IMR-90 (cell line): ENCODE data around the gene PEX5L. TPM values are rescaled to one million over a fixed set of nuclear protein-coding genes. Genes with fewer than 3 reads are reported as not detected.

Source experiments
- ATAC-seq: fragments of 200-7000 bp; cut with Tn5 transposase; 2 replicates; pipeline ENCODE4 v1.9.1; 2020; ENCODE audit warnings: low read depth, mild to moderate bottlenecking, moderate library complexity
- BruUV-seq: library from RNA; stranded (reverse); fragments of 400-500 nt; replicated peaks from 2 replicates; lab custom pipeline; 2021; lab: Mats Ljungman, UMichigan
- CTCF ChIA-PET: fragments of 300-600 bp; formaldehyde crosslinking; extraction: SDS; loops from one replicate; lab custom pipeline; 2021; ENCODE audit warnings: antibody characterized with exemption; lab: Yijun Ruan, JAX
- POLR2A ChIA-PET: fragments of 300-600 bp; sonication (Branson Sonifier 250); formaldehyde crosslinking; loops from one replicate; lab custom pipeline; 2022; ENCODE audit warnings: antibody characterized with exemption; ENCODE audit not compliant: unreplicated experiment; lab: Charles Lee
- DNase-seq: peaks from one replicate; pipeline ENCODE4 v3.0.0; 2013
- H2AFZ ChIP-seq: replicated peaks from 2 replicates; pipeline ENCODE3; 2013; ENCODE audit warnings: low read length, mild to moderate bottlenecking; ENCODE audit not compliant: poor library complexity
- H2AK5ac ChIP-seq: 2 replicates; pipeline ENCODE4 v1.6.1; 2013; ENCODE audit warnings: low read depth, low read length, inconsistent platforms
- H2AK9ac ChIP-seq: replicated peaks from 2 replicates; pipeline ENCODE3; 2013; ENCODE audit warnings: mild to moderate bottlenecking, low read depth, low read length, moderate library complexity; ENCODE audit not compliant: poor library complexity
- H2BK120ac ChIP-seq: 2 replicates; pipeline ENCODE4 v1.6.1; 2013; ENCODE audit warnings: low read depth, low read length, inconsistent platforms
- H2BK15ac ChIP-seq: 3 replicates; pipeline ENCODE4 v1.6.1; 2013; ENCODE audit warnings: low read depth, low read length, inconsistent platforms
- H2BK20ac ChIP-seq: 2 replicates; pipeline ENCODE4 v1.6.1; 2013; ENCODE audit warnings: low read depth, mild to moderate bottlenecking, inconsistent platforms, low read length, moderate library complexity
- H2BK5ac ChIP-seq: 2 replicates; pipeline ENCODE4 v1.6.1; 2013; ENCODE audit warnings: mild to moderate bottlenecking, low read depth, low read length, inconsistent platforms; ENCODE audit not compliant: poor library complexity, severe bottlenecking
- H3K14ac ChIP-seq: replicated peaks from 2 replicates; pipeline ENCODE4 v1.6.1; 2013; ENCODE audit warnings: low read depth, low read length, inconsistent platforms
- H3K18ac ChIP-seq: 2 replicates; pipeline ENCODE4 v1.6.1; 2013; ENCODE audit warnings: low read depth, low read length, control low read depth
- H3K23ac ChIP-seq: 2 replicates; pipeline ENCODE4 v1.6.1; 2013; ENCODE audit warnings: low read depth, low read length, inconsistent platforms
- H3K27ac ChIP-seq: 2 replicates; pipeline ENCODE4 v1.5.1; 2013; ENCODE audit warnings: mild to moderate bottlenecking, control low read depth, low read length; ENCODE audit not compliant: insufficient read depth
- H3K27me3 ChIP-seq: 2 replicates; pipeline ENCODE4 v1.6.1; 2013; ENCODE audit warnings: low read length; ENCODE audit not compliant: control insufficient read depth, insufficient read depth
- H3K36me3 ChIP-seq: 2 replicates; pipeline ENCODE4 v1.6.1; 2013; ENCODE audit warnings: low read length, mixed read lengths; ENCODE audit not compliant: control insufficient read depth, insufficient read depth
- H3K4ac ChIP-seq: 2 replicates; pipeline ENCODE4 v1.6.1; 2013; ENCODE audit warnings: low read depth, low read length, inconsistent platforms
- H3K4me1 ChIP-seq: 2 replicates; pipeline ENCODE4 v1.6.1; 2013; ENCODE audit warnings: low read length, mixed read lengths; ENCODE audit not compliant: control insufficient read depth, insufficient read depth
- H3K4me2 ChIP-seq: 2 replicates; pipeline ENCODE4 v1.6.1; 2013; ENCODE audit warnings: low read depth, mild to moderate bottlenecking, control low read depth, low read length, moderate library complexity
- H3K4me3 ChIP-seq: 2 replicates; pipeline ENCODE4 v1.5.1; 2013; ENCODE audit warnings: low read depth, mild to moderate bottlenecking, control low read depth, low read length, moderate library complexity; ENCODE audit not compliant: insufficient read depth
- H3K56ac ChIP-seq: 2 replicates; pipeline ENCODE4 v1.6.1; 2013; ENCODE audit warnings: low read length, inconsistent platforms; ENCODE audit not compliant: insufficient read depth; ENCODE audit errors: extremely low read depth
- H3K79me1 ChIP-seq, 2 experiments: 2 replicates each; pipeline ENCODE4 v1.6.1; 2013; ENCODE audit warnings: low read length in 2 of 2, inconsistent platforms in 1 of 2, low read depth in 1 of 2
- H3K9ac ChIP-seq: 2 replicates; pipeline ENCODE4 v1.6.1; 2013; ENCODE audit warnings: low read depth, low read length, control low read depth
- H3K9me1 ChIP-seq: 2 replicates; pipeline ENCODE4 v1.6.1; 2013; ENCODE audit warnings: low read length, inconsistent platforms; ENCODE audit not compliant: insufficient read depth
- H3K9me3 ChIP-seq: 2 replicates; pipeline ENCODE4 v1.6.1; 2013; ENCODE audit warnings: low read length; ENCODE audit not compliant: control insufficient read depth, insufficient read depth
- H4K20me1 ChIP-seq: 2 replicates; pipeline ENCODE4 v1.6.1; 2013; ENCODE audit warnings: low read length, inconsistent platforms; ENCODE audit not compliant: insufficient read depth
- H4K5ac ChIP-seq: 2 replicates; pipeline ENCODE4 v1.6.1; 2013; ENCODE audit warnings: mild to moderate bottlenecking, low read depth, low read length, control low read depth
- H4K8ac ChIP-seq, 2 experiments: 2 replicates each; pipeline ENCODE4 v1.6.1; 2013; ENCODE audit warnings: low read depth in 2 of 2, low read length in 2 of 2, control low read depth in 1 of 2, inconsistent platforms in 1 of 2
- H4K91ac ChIP-seq: 2 replicates; pipeline ENCODE4 v1.6.1; 2013; ENCODE audit warnings: low read depth, low read length, inconsistent platforms; ENCODE audit not compliant: insufficient read depth
- BHLHE40 ChIP-seq: fragments of 150-350 bp; IDR thresholded peaks from 2 replicates; pipeline ENCODE4 v1.6.1; 2016; ENCODE audit warnings: mild to moderate bottlenecking, low read depth, low read length
- CEBPB ChIP-seq: IDR thresholded peaks from 2 replicates; pipeline ENCODE4 v1.6.1; 2012; ENCODE audit warnings: low read depth, low read length, improper control_type of control experiment
- CHD1 ChIP-seq: IDR thresholded peaks from 2 replicates; pipeline ENCODE4 v1.6.1; 2012; ENCODE audit warnings: low read depth, low read length, improper control_type of control experiment
- FOS ChIP-seq: fragments of 150-350 bp; IDR thresholded peaks from 2 replicates; pipeline ENCODE4 v1.6.1; 2016; ENCODE audit warnings: low read depth, low read length
- MAFK ChIP-seq: IDR thresholded peaks from 2 replicates; pipeline ENCODE4 v1.6.1; 2012; ENCODE audit warnings: low read depth, low read length, improper control_type of control experiment
- MAZ ChIP-seq: IDR thresholded peaks from 2 replicates; pipeline ENCODE4 v1.6.1; 2012; ENCODE audit warnings: low read depth, mild to moderate bottlenecking, low read length, improper control_type of control experiment, moderate library complexity, borderline replicate concordance
- MXI1 ChIP-seq: IDR thresholded peaks from 2 replicates; pipeline ENCODE4 v1.6.1; 2012; ENCODE audit warnings: low read depth, mild to moderate bottlenecking, low read length, moderate library complexity, borderline replicate concordance
- NFE2L2 ChIP-seq: fragments of 150-350 bp; IDR thresholded peaks from 2 replicates; pipeline ENCODE4 v1.6.1; 2016; ENCODE audit warnings: low read depth, mild to moderate bottlenecking, low read length
- POLR2A ChIP-seq: IDR thresholded peaks from 2 replicates; pipeline ENCODE4 v1.6.1; 2012; ENCODE audit warnings: mild to moderate bottlenecking, low read depth, low read length
- RAD21 ChIP-seq: IDR thresholded peaks from 2 replicates; pipeline ENCODE4 v1.6.1; 2012; ENCODE audit warnings: low read length, improper control_type of control experiment
- RCOR1 ChIP-seq: IDR thresholded peaks from 2 replicates; pipeline ENCODE4 v1.6.1; 2012; ENCODE audit warnings: mild to moderate bottlenecking, low read length, improper control_type of control experiment; ENCODE audit not compliant: insufficient replicate concordance
- RFX5 ChIP-seq: IDR thresholded peaks from 2 replicates; pipeline ENCODE4 v1.8.0; 2012; ENCODE audit warnings: low read depth, mild to moderate bottlenecking, low read length, moderate library complexity
- SMC3 ChIP-seq: fragments of 150-350 bp; IDR thresholded peaks from 2 replicates; pipeline ENCODE4 v1.6.1; 2016; ENCODE audit warnings: low read depth, mild to moderate bottlenecking, antibody characterized with exemption, low read length, moderate library complexity
- WGBS, 2 experiments: methylation state at CpG; one replicate each; pipeline versions ENCODE4 v1.1.5 to v1.1.7; 2013; ENCODE audit warnings: missing lambda C conversion rate in 2 of 2; ENCODE audit not compliant: insufficient read length in 1 of 2; ENCODE audit errors: extremely low coverage in 2 of 2; 5-methylcytosine and 5-hydroxymethylcytosine counted together
- dilution Hi-C: fragments of 300-500 bp; cut with HindIII; formaldehyde crosslinking; loops from one replicate; pipeline ENCODE4 v1.14.3; 2018; ENCODE audit warnings: low sequenced_read_pairs; ENCODE audit not compliant: unreplicated experiment
- in situ Hi-C: fragments of 300-500 bp; cut with MboI; formaldehyde crosslinking; loops from 3 replicates; pipeline ENCODE4 v1.14.3; 2019; ENCODE audit warnings: low sequenced_read_pairs, inconsistent platforms, mixed read lengths
- intact Hi-C: fragments of 100-400 bp; cut with micrococcal nuclease; formaldehyde crosslinking; loops from 2 replicates; pipeline ENCODE4 v1.10.0; 2022
- polyA plus RNA-seq, 3 experiments: library from polyadenylated mRNA; depleted of rRNA; stranded (reverse); fragments of >200 nt; gene quantifications; 2 replicates each; pipeline ENCODE4 v1.2.3, GENCODE V29; 2012; ENCODE audit warnings: low replicate concordance in 1 of 3
- total RNA-seq: library from RNA; depleted of rRNA; stranded (reverse); fragments of >200 nt; gene quantifications from 2 replicates; pipeline ENCODE4 v1.2.3, GENCODE V29; 2012
- TF ChIP-seq, protein P1 (sequence below): conservative IDR thresholded peaks from 2 replicates; pipeline ENCODE4 v1.5.1; 2012; ENCODE audit warnings: mild to moderate bottlenecking, low read depth, low read length, improper control_type of control experiment
- TF ChIP-seq, protein P2 (sequence below): fragments of 150-350 bp; IDR thresholded peaks from 2 replicates; pipeline ENCODE4 v1.6.1; 2016; ENCODE audit warnings: low read depth, mild to moderate bottlenecking, low read length, moderate library complexity, borderline replicate concordance
- TF ChIP-seq, protein P3 (sequence below): fragments of 150-350 bp; IDR thresholded peaks from 2 replicates; pipeline ENCODE4 v1.6.1; 2017; ENCODE audit warnings: mild to moderate bottlenecking, antibody characterized with exemption, low read length, low read depth

PEX5L gene
- total and polyA plus RNA-seq, 2 of the 4 experiments (the other 2 are of a cell fraction), result not detected

DNA sequence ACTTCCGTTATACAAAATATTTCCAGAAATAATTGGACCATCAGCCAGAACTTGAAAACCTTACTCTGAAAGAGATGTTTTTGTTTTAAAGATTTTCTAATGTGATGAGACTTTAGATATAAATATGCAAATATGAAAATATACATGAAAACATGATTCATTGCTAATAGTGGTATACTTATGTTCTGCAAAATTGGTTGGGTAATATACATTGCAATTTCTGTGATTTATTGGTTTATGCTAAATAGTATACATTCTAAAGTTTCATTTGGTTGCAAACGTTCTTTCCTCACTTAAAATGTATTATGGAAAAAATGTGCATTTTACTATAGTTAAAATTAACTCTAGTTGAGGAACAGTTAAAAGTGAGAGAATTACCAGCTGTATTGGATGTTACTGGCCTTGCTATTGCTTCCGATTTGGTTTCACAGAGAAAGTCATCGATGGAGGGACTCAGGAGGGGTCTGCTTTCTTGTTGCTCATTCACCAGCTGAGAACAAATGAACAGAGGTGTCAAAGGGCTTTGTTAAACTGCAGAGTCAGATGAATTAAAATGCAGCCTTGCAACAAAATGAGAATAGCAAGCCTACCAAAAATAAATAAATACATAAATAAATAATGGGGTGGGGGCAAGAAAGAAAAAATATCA, 149.3 kb downstream of the PEX5L start:
- Histone ChIP-seq H2BK15ac (no peak overlapping the region), H3K27me3 (no peaks in the 10 kb centered on the region; the same call in 1 of the 2 replicates), H3K9ac (no peak overlapping the region), H3K4me3 (no peak overlapping the region), H3K56ac (no peak overlapping the region), H3K4ac (no peak overlapping the region), H2BK5ac (no peak overlapping the region), H2BK120ac (no peak overlapping the region), H2AFZ (no peak overlapping the region), H2AK5ac (no peak overlapping the region), H3K4me1 (no peaks in the 10 kb centered on the region), H4K91ac (no peak overlapping the region), H4K8ac (no peak overlapping the region), H3K23ac (no peak overlapping the region), H4K5ac (no peak overlapping the region), H3K18ac (no peak overlapping the region), H3K14ac (no peak overlapping the region), H3K36me3 (no peaks in the 10 kb centered on the region), H3K4me2 (no peak overlapping the region), H3K9me1 (no peaks in the 10 kb centered on the region), H3K79me1 (no peaks in the 10 kb centered on the region), H2BK20ac (no peak overlapping the region), H3K9me3 (no peaks in the 10 kb centered on the region), H4K20me1 (no peaks in the 10 kb centered on the region), H3K27ac (no peak overlapping the region), H2AK9ac (no peak overlapping the region)
- no TSS peak for BruUV-seq
- ChIA-PET CTCF (interaction anchor here (0.8 kb wide), 1 partner anchor 10 kb away, joined by 3 read pairs; no protein-coding TSS in a partner anchor), POLR2A (no interaction called here)
- no CpG with 5 or more reads among the region's 4 CpGs for WGBS, 2 experiments
- no peak for ATAC-seq
- in situ Hi-C loops (no loop called here), dilution Hi-C loops (no loop called here), intact Hi-C loops (no loop called here)
- TF ChIP-seq MXI1, result no peak
- no peak for TF ChIP-seq CEBPB
- no peak for TF ChIP-seq SMC3
- TF ChIP-seq MAZ, result no peak
- TF ChIP-seq POLR2A, result no peak
- TF ChIP-seq FOS, result no peak
- TF ChIP-seq BHLHE40, result no peak
- no peak for TF ChIP-seq RAD21
- TF ChIP-seq CHD1, result no peak
- no peak for TF ChIP-seq NFE2L2
- TF ChIP-seq, protein P1, sequence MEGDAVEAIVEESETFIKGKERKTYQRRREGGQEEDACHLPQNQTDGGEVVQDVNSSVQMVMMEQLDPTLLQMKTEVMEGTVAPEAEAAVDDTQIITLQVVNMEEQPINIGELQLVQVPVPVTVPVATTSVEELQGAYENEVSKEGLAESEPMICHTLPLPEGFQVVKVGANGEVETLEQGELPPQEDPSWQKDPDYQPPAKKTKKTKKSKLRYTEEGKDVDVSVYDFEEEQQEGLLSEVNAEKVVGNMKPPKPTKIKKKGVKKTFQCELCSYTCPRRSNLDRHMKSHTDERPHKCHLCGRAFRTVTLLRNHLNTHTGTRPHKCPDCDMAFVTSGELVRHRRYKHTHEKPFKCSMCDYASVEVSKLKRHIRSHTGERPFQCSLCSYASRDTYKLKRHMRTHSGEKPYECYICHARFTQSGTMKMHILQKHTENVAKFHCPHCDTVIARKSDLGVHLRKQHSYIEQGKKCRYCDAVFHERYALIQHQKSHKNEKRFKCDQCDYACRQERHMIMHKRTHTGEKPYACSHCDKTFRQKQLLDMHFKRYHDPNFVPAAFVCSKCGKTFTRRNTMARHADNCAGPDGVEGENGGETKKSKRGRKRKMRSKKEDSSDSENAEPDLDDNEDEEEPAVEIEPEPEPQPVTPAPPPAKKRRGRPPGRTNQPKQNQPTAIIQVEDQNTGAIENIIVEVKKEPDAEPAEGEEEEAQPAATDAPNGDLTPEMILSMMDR, result no peak
- TF ChIP-seq RFX5, result no peak
- TF ChIP-seq, protein P2, sequence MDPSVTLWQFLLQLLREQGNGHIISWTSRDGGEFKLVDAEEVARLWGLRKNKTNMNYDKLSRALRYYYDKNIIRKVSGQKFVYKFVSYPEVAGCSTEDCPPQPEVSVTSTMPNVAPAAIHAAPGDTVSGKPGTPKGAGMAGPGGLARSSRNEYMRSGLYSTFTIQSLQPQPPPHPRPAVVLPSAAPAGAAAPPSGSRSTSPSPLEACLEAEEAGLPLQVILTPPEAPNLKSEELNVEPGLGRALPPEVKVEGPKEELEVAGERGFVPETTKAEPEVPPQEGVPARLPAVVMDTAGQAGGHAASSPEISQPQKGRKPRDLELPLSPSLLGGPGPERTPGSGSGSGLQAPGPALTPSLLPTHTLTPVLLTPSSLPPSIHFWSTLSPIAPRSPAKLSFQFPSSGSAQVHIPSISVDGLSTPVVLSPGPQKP, result no peak
- no peak for TF ChIP-seq MAFK
- TF ChIP-seq RCOR1, result no peak
- TF ChIP-seq, protein P3, sequence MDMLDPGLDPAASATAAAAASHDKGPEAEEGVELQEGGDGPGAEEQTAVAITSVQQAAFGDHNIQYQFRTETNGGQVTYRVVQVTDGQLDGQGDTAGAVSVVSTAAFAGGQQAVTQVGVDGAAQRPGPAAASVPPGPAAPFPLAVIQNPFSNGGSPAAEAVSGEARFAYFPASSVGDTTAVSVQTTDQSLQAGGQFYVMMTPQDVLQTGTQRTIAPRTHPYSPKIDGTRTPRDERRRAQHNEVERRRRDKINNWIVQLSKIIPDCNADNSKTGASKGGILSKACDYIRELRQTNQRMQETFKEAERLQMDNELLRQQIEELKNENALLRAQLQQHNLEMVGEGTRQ, result no peak
- DNase-seq, result no peak
